A673 (cell line): ENCODE results near the gene EIPR1. TPM values are rescaled to one million over a fixed set of nuclear protein-coding genes. Genes with fewer than 3 reads are reported as not detected.

Source experiments
- BruUV-seq: library from RNA; stranded (reverse); fragments of 400-500 nt; replicated peaks from 2 replicates; lab custom pipeline; 2021; lab: Mats Ljungman, UMichigan
- CTCF ChIA-PET: fragments of 300-600 bp; sonication (Branson Sonifier 250); formaldehyde crosslinking; loops from one replicate; lab custom pipeline; 2022; ENCODE audit warnings: antibody characterized with exemption; lab: Charles Lee
- POLR2A ChIA-PET: fragments of 300-600 bp; sonication (Branson Sonifier 250); formaldehyde crosslinking; loops from one replicate; lab custom pipeline; 2022; ENCODE audit warnings: antibody characterized with exemption; ENCODE audit not compliant: low non-redundant PET; lab: Charles Lee
- DNase-seq: peaks from one replicate; pipeline ENCODE4 v3.0.0-alpha.2; 2015; ENCODE audit warnings: low spot score
- H3K27ac ChIP-seq: fragments of 200-600 bp; sonication (generic); 2 replicates; pipeline ENCODE4 v1.5.1; 2016; ENCODE audit warnings: mixed run types, low read depth, mild to moderate bottlenecking, mixed read lengths, antibody characterized with exemption, low read length; ENCODE audit not compliant: poor library complexity, severe bottlenecking
- H3K27me3 ChIP-seq: fragments of 200-600 bp; sonication (generic); replicated peaks from 2 replicates; pipeline ENCODE4 v1.6.1; 2017; ENCODE audit warnings: mixed run types, low read depth, mild to moderate bottlenecking, mixed read lengths, antibody characterized with exemption, low read length; ENCODE audit not compliant: insufficient read depth, poor library complexity
- H3K36me3 ChIP-seq: fragments of 200-600 bp; sonication (generic); 2 replicates; pipeline ENCODE4 v1.6.1; 2016; ENCODE audit warnings: mixed run types, mild to moderate bottlenecking, mixed read lengths, antibody characterized with exemption, low read length; ENCODE audit not compliant: insufficient read depth, poor library complexity, severe bottlenecking
- H3K4me1 ChIP-seq: fragments of 200-600 bp; sonication (generic); 2 replicates; pipeline ENCODE4 v1.6.1; 2017; ENCODE audit warnings: mixed run types, mild to moderate bottlenecking, mixed read lengths, antibody characterized with exemption, low read length; ENCODE audit not compliant: insufficient read depth, poor library complexity, severe bottlenecking
- H3K4me3 ChIP-seq: fragments of 200-600 bp; sonication (generic); 2 replicates; pipeline ENCODE4 v1.5.1; 2016; ENCODE audit warnings: low read depth, mixed run types, mild to moderate bottlenecking, mixed read lengths, low read length; ENCODE audit not compliant: poor library complexity, severe bottlenecking
- H3K9me3 ChIP-seq: fragments of 200-600 bp; sonication (generic); 2 replicates; pipeline ENCODE4 v1.6.1; 2016; ENCODE audit warnings: mixed run types, low read depth, mild to moderate bottlenecking, mixed read lengths, antibody characterized with exemption, low read length; ENCODE audit not compliant: poor library complexity, severe bottlenecking
- CTCF ChIP-seq: fragments of 300-800, 200-600 bp; sonication (generic); conservative IDR thresholded peaks from 2 replicates; pipeline ENCODE4 v1.5.1; 2017; ENCODE audit warnings: low read depth, mild to moderate bottlenecking, antibody characterized with exemption, low read length, moderate library complexity, mixed read lengths
- EZH2 ChIP-seq: fragments of 200-600 bp; sonication (generic); IDR thresholded peaks from 2 replicates; pipeline ENCODE4 v1.6.1; 2017; ENCODE audit warnings: borderline replicate concordance, low read depth, mild to moderate bottlenecking, mixed read lengths, antibody characterized with exemption, low read length; ENCODE audit not compliant: poor library complexity, severe bottlenecking
- intact Hi-C: fragments of 100-400 bp; cut with micrococcal nuclease; formaldehyde crosslinking; loops from one replicate; pipeline ENCODE4 v1.10.0; 2022; ENCODE audit not compliant: unreplicated experiment
- total RNA-seq: library from RNA; stranded (reverse); gene quantifications from 2 replicates; pipeline ENCODE4 v1.2.3, GENCODE V29; 2021

EIPR1 gene
- total RNA-seq, 1 experiment from 2014 or later: 37.0 TPM

- H3K27me3 ChIP-seq: no peaks in the 10 kb centered on the region
- intact Hi-C loops: no loop called here
Observed at GRCh38 chr2:3334392-3335345, 42.9 kb downstream of the EIPR1 start.

GRCh38 chr2:3332133-3332532, 45.5 kb downstream of the EIPR1 start:
- Histone ChIP-seq H3K27me3 (no peaks in the 10 kb centered on the region), H3K4me3 (no peak overlapping the region), H3K4me1 (no peaks in the 10 kb centered on the region), H3K36me3 (peaks cover 9% of the 10 kb centered on the region), H3K9me3 (no peaks in the 10 kb centered on the region), H3K27ac (no peak overlapping the region)
- intact Hi-C loops: no loop called here
- POLR2A ChIA-PET: no interaction called here
- no TSS peak for BruUV-seq
- no peak for DNase-seq
- CTCF ChIA-PET: no interaction called here
- TF ChIP-seq CTCF (no peak), EZH2 (no peak)

More at GRCh38 chr2:3334392-3335345, 42.9 kb downstream of the EIPR1 start:
- H3K4me1 ChIP-seq: no peaks in the 10 kb centered on the region
- BruUV-seq: no TSS peak
- H3K36me3 ChIP-seq: peaks cover 13% of the 10 kb centered on the region
- no peak overlapping the region for H3K27ac ChIP-seq
- TF ChIP-seq CTCF (no peak), EZH2 (no peak)
- DNase-seq: no peak
- CTCF ChIA-PET: no interaction called here
- POLR2A ChIA-PET: no interaction called here
- no peaks in the 10 kb centered on the region for H3K9me3 ChIP-seq
- H3K4me3 ChIP-seq: no peak overlapping the region

- DNase-seq: no peak
- no peak overlapping the region for H3K27ac ChIP-seq
- intact Hi-C loops: no loop called here
- no peaks in the 10 kb centered on the region for H3K4me1 ChIP-seq
- POLR2A ChIA-PET: no interaction called here
- H3K27me3 ChIP-seq: no peaks in the 10 kb centered on the region
- no peaks in the 10 kb centered on the region for H3K9me3 ChIP-seq
- TF ChIP-seq EZH2 (no peak), CTCF (no peak)
- H3K4me3 ChIP-seq: no peak overlapping the region
- CTCF ChIA-PET: no interaction called here
- H3K36me3 ChIP-seq: peaks cover 3% of the 10 kb centered on the region
- BruUV-seq: no TSS peak
Observed at GRCh38 chr2:3329491-3329890, 48.1 kb downstream of the EIPR1 start.
